SH-SY5Y (cell line): Measurements from ENCODE around the gene CCSER2.

ENCODE experiments used
- GATA2 ChIP-seq: IDR thresholded peaks from 2 replicates; pipeline ENCODE4 v1.6.1; 2011; ENCODE audit warnings: mild to moderate bottlenecking, low read depth, low read length
- GATA3 ChIP-seq: IDR thresholded peaks from 2 replicates; pipeline ENCODE4 v1.6.1; 2011; ENCODE audit warnings: low read depth, mild to moderate bottlenecking, low read length, moderate library complexity

- TF ChIP-seq GATA3 (no peak), GATA2 (no peak)
Observed at GRCh38 chr10:84286695-84287094, 41.7 kb upstream of the CCSER2 start.
